HEK293 (cell line): ENCODE data around the gene ANKRD39.

Experiments used
- CTCF ChIA-PET: fragments of 350-600 bp; formaldehyde crosslinking; extraction: SDS; loops from one replicate; lab custom pipeline; 2021; ENCODE audit warnings: antibody characterized with exemption; lab: Yijun Ruan, JAX
- POLR2A ChIA-PET: fragments of 300-600 bp; formaldehyde crosslinking; extraction: SDS; loops from one replicate; lab custom pipeline; 2020; ENCODE audit warnings: antibody characterized with exemption, inconsistent platforms; lab: Yijun Ruan, JAX
- H3K27ac ChIP-seq: fragments of 200-500 bp; sonication (Bioruptor generic); 2 replicates; pipeline ENCODE4 v1.5.1; 2014; ENCODE audit warnings: low read depth, low read length, control low read depth, inconsistent platforms; ENCODE audit errors: extremely low read depth
- H3K36me3 ChIP-seq, 2 experiments: fragments of 200-500 bp in 1 of 2; sonication (Bioruptor generic) in 1 of 2; 1 replicate in 1 of 2; 2 replicates in 1 of 2; pipeline ENCODE4 v1.5.1; 2014 to 2017; ENCODE audit warnings: inconsistent platforms in 2 of 2, low read length in 2 of 2; ENCODE audit not compliant: control insufficient read depth in 2 of 2, insufficient read depth in 1 of 2
- H3K4me1 ChIP-seq: fragments of 200-500 bp; sonication (Bioruptor generic); 2 replicates; pipeline ENCODE4 v1.5.1; 2014; ENCODE audit warnings: mild to moderate bottlenecking, low read length, inconsistent platforms; ENCODE audit not compliant: control insufficient read depth, insufficient read depth
- H3K4me3 ChIP-seq: 2 replicates; pipeline ENCODE4 v1.5.1; 2011; ENCODE audit warnings: low read depth, mild to moderate bottlenecking, control low read depth, low read length, moderate library complexity
- H3K9me3 ChIP-seq: fragments of 200-500 bp; sonication (Bioruptor generic); 2 replicates; pipeline ENCODE4 v1.5.1; 2014; ENCODE audit warnings: low read depth, low read length, inconsistent platforms; ENCODE audit not compliant: control insufficient read depth, insufficient read depth
- ZBTB7A ChIP-seq: fragments of 450-650 bp; formaldehyde crosslinking; IDR thresholded peaks from 2 replicates; pipeline ENCODE4 v1.5.1; 2016; ENCODE audit warnings: low read depth, missing biosample characterization, missing genetic modification characterization
- ZFHX2 ChIP-seq: fragments of 450-650 bp; formaldehyde crosslinking; conservative IDR thresholded peaks from 2 replicates; pipeline ENCODE4 v1.5.1; 2016; ENCODE audit warnings: missing biosample characterization, missing genetic modification characterization
- ZFP69B ChIP-seq: fragments of 450-650 bp; formaldehyde crosslinking; IDR thresholded peaks from 2 replicates; pipeline ENCODE4 v1.5.1; 2016; ENCODE audit warnings: missing biosample characterization, missing genetic modification characterization
- ZNF311 ChIP-seq: fragments of 450-650 bp; formaldehyde crosslinking; IDR thresholded peaks from 2 replicates; pipeline ENCODE4 v1.5.1; 2017; ENCODE audit warnings: missing biosample characterization, missing genetic modification characterization, borderline replicate concordance
- ZNF530 ChIP-seq: fragments of 450-650 bp; formaldehyde crosslinking; IDR thresholded peaks from 2 replicates; pipeline ENCODE4 v1.5.1; 2016; ENCODE audit warnings: low read depth, missing biosample characterization, missing genetic modification characterization
- ZNF658 ChIP-seq: fragments of 450-650 bp; formaldehyde crosslinking; IDR thresholded peaks from 2 replicates; pipeline ENCODE4; 2016; ENCODE audit warnings: missing biosample characterization, missing genetic modification characterization
- ZXDB ChIP-seq: fragments of 450-650 bp; formaldehyde crosslinking; IDR thresholded peaks from 2 replicates; pipeline ENCODE4 v1.5.1; 2016; ENCODE audit warnings: missing biosample characterization, missing genetic modification characterization
- TF ChIP-seq, protein P1 (sequence below): fragments of 450-650 bp; formaldehyde crosslinking; IDR thresholded peaks from 2 replicates; pipeline ENCODE4 v1.5.1; 2016; ENCODE audit warnings: missing biosample characterization, missing genetic modification characterization
- TF ChIP-seq, protein P2 (sequence below): fragments of 450-650 bp; formaldehyde crosslinking; IDR thresholded peaks from 2 replicates; pipeline ENCODE4; 2016; ENCODE audit warnings: missing biosample characterization, missing genetic modification characterization
- TF ChIP-seq, protein P3 (sequence below): fragments of 450-650 bp; formaldehyde crosslinking; IDR thresholded peaks from 2 replicates; pipeline ENCODE4 v1.5.1; 2016; ENCODE audit warnings: missing biosample characterization, missing genetic modification characterization
- TF ChIP-seq, protein P4 (sequence below): fragments of 450-650 bp; formaldehyde crosslinking; IDR thresholded peaks from 2 replicates; pipeline ENCODE4 v1.5.0; 2017; ENCODE audit warnings: missing biosample characterization, missing genetic modification characterization, borderline replicate concordance

The ANKRD39 gene

DNA sequence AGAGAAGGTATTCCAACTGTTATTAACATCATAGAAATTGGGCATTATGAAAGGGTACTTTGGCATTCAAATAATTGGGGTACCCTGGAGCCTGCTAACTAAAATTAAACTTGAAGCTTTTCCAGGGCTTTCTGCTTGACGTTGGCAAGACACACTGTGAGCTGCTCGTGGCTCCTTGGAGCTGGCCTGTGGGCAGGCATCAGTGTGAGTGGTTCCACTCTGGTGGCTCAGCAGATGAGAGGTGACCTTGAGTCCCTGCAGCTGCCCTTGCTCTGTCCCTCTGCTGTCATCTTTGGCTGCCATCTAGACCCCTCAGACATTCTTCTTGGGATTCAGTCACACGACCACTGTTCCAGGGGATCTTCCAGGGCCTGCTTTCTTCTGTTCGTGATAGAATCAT lies 35.0 kb downstream of the ANKRD39 start:
- Histone ChIP-seq H3K4me3 (no peak overlapping the region), H3K4me1 (peaks cover 19% of the 10 kb centered on the region), H3K9me3 (no peaks in the 10 kb centered on the region), H3K27ac (no peak overlapping the region), H3K36me3 (peaks cover 21 to 68% of the 10 kb centered on the region in 2 experiments)
- TF ChIP-seq ZNF658 (no peak), ZNF530 (tag by site-specific recombination) (no peak), ZFP69B (tag by site-specific recombination) (no peak), ZBTB7A (tag by site-specific recombination) (no peak), ZXDB (tag by site-specific recombination) (no peak), ZFHX2 (tag by site-specific recombination) (no peak)
- TF ChIP-seq, protein P1, sequence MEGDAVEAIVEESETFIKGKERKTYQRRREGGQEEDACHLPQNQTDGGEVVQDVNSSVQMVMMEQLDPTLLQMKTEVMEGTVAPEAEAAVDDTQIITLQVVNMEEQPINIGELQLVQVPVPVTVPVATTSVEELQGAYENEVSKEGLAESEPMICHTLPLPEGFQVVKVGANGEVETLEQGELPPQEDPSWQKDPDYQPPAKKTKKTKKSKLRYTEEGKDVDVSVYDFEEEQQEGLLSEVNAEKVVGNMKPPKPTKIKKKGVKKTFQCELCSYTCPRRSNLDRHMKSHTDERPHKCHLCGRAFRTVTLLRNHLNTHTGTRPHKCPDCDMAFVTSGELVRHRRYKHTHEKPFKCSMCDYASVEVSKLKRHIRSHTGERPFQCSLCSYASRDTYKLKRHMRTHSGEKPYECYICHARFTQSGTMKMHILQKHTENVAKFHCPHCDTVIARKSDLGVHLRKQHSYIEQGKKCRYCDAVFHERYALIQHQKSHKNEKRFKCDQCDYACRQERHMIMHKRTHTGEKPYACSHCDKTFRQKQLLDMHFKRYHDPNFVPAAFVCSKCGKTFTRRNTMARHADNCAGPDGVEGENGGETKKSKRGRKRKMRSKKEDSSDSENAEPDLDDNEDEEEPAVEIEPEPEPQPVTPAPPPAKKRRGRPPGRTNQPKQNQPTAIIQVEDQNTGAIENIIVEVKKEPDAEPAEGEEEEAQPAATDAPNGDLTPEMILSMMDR (tag by site-specific recombination) = no peak
- TF ChIP-seq, protein P2, sequence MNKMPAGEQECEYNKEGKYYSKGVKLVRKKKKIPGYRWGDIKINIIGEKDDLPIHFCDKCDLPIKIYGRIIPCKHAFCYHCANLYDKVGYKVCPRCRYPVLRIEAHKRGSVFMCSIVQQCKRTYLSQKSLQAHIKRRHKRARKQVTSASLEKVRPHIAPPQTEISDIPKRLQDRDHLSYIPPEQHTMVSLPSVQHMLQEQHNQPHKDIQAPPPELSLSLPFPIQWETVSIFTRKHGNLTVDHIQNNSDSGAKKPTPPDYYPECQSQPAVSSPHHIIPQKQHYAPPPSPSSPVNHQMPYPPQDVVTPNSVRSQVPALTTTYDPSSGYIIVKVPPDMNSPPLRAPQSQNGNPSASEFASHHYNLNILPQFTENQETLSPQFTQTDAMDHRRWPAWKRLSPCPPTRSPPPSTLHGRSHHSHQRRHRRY (tag by site-specific recombination) = no peak
- TF ChIP-seq, protein P3, sequence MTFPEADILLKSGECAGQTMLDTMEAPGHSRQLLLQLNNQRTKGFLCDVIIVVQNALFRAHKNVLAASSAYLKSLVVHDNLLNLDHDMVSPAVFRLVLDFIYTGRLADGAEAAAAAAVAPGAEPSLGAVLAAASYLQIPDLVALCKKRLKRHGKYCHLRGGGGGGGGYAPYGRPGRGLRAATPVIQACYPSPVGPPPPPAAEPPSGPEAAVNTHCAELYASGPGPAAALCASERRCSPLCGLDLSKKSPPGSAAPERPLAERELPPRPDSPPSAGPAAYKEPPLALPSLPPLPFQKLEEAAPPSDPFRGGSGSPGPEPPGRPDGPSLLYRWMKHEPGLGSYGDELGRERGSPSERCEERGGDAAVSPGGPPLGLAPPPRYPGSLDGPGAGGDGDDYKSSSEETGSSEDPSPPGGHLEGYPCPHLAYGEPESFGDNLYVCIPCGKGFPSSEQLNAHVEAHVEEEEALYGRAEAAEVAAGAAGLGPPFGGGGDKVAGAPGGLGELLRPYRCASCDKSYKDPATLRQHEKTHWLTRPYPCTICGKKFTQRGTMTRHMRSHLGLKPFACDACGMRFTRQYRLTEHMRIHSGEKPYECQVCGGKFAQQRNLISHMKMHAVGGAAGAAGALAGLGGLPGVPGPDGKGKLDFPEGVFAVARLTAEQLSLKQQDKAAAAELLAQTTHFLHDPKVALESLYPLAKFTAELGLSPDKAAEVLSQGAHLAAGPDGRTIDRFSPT (tag by site-specific recombination) = no peak
- TF ChIP-seq, protein P4, sequence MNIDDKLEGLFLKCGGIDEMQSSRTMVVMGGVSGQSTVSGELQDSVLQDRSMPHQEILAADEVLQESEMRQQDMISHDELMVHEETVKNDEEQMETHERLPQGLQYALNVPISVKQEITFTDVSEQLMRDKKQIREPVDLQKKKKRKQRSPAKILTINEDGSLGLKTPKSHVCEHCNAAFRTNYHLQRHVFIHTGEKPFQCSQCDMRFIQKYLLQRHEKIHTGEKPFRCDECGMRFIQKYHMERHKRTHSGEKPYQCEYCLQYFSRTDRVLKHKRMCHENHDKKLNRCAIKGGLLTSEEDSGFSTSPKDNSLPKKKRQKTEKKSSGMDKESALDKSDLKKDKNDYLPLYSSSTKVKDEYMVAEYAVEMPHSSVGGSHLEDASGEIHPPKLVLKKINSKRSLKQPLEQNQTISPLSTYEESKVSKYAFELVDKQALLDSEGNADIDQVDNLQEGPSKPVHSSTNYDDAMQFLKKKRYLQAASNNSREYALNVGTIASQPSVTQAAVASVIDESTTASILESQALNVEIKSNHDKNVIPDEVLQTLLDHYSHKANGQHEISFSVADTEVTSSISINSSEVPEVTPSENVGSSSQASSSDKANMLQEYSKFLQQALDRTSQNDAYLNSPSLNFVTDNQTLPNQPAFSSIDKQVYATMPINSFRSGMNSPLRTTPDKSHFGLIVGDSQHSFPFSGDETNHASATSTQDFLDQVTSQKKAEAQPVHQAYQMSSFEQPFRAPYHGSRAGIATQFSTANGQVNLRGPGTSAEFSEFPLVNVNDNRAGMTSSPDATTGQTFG (tag by site-specific recombination) = no peak
- ChIA-PET POLR2A (no interaction called here), CTCF (interaction anchor here (2.3 kb wide), 1 partner anchor 36 kb away, joined by 9 read pairs; the partner anchor contains the start of gene ANKRD39)

DNA sequence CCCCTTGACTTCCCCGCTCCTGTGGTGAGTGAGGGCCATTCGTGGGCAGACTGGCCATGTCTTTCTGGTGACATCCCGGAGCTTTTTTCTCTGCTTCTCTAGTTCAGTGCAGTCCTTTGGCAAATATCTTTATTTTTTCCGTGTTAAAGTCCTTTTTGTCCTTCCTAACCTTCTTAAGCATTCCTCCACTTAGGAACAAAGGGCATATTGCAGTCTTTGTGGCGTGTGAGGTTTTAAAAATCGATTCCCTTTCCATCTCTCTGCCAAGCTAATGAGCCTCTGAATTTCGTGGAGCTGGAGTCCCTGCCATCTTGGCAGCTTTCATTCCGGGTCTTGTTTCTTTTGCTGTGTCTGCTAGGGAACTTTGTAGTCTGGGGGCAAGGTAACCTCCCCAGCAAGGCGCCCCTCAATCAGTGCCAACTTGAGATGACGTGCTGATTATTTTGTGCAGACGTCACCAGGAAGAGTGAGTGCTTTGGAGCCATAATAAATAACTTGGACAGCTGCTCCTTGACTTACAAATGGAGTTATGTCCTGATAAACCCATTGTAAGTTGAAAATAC lies 36.6 kb downstream of the ANKRD39 start:
- ChIA-PET POLR2A (interaction anchor here (1.1 kb wide), 1 partner anchor 36 kb away, joined by 3 read pairs; the partner anchor contains the start of gene ANKRD39), CTCF (interaction anchor here (0.7 to 2.3 kb wide), 8 partner anchors 37 to 291 kb away, joined by 3 to 9 read pairs (median 3); partner anchors contain the start of gene ANKRD39)
- H3K4me3 ChIP-seq = no peak overlapping the region
- H3K36me3 ChIP-seq = peaks cover 19 to 56% of the 10 kb centered on the region in 2 experiments
- peaks cover 19% of the 10 kb centered on the region for H3K4me1 ChIP-seq
- H3K9me3 ChIP-seq = no peaks in the 10 kb centered on the region
- no peak for TF ChIP-seq ZNF311 (tag by site-specific recombination)
- TF ChIP-seq, all 188 proteins: peak for 0
- H3K27ac ChIP-seq = no peak overlapping the region
